H1 (cell line): Measurements from ENCODE around the gene CYP2W1. TPM values are rescaled to one million over a fixed set of nuclear protein-coding genes. Genes with fewer than 3 reads are reported as not detected.

Experiments
- CTCF ChIA-PET: fragments of 300-600 bp; sonication (Branson Sonifier 250); formaldehyde crosslinking; loops from one replicate; lab custom pipeline; 2021; ENCODE audit not compliant: partially characterized antibody; lab: Charles Lee
- POLR2A ChIA-PET: fragments of 300-600 bp; sonication (Branson Sonifier 250); formaldehyde crosslinking; loops from one replicate; lab custom pipeline; 2021; ENCODE audit warnings: inconsistent platforms; ENCODE audit not compliant: partially characterized antibody; lab: Charles Lee
- DNase-seq, 2 experiments: peaks; one replicate each; pipeline versions ENCODE4 v3.0.0 to v3.0.0-alpha.2; 2010 to 2022; ENCODE audit warnings: low spot score in 2 of 2, low read depth in 1 of 2, mixed read lengths in 1 of 2
- FAIRE-seq: peaks from 2 replicates; lab custom pipeline; 2011; peaks lifted over from hg19 to GRCh38; lab: Jason Lieb, UNC
- H2AFZ ChIP-seq: 2 replicates; pipeline ENCODE4 v1.8.1; 2012; ENCODE audit warnings: low read length, inconsistent platforms
- H2AK5ac ChIP-seq: 2 replicates; pipeline ENCODE4 v1.6.1; 2013; ENCODE audit warnings: low read depth, low read length
- H2BK120ac ChIP-seq: replicated peaks from 2 replicates; pipeline ENCODE3; 2013; ENCODE audit warnings: low read depth, low read length, inconsistent platforms
- H2BK12ac ChIP-seq: 2 replicates; pipeline ENCODE4 v1.6.1; 2013; ENCODE audit warnings: low read depth, low read length
- H2BK15ac ChIP-seq: 2 replicates; pipeline ENCODE4 v1.6.1; 2013; ENCODE audit warnings: low read length
- H2BK20ac ChIP-seq: 2 replicates; pipeline ENCODE4 v1.6.1; 2013; ENCODE audit warnings: low read length
- H2BK5ac ChIP-seq: 2 replicates; pipeline ENCODE4 v1.6.1; 2013; ENCODE audit warnings: low read depth, low read length
- H3K14ac ChIP-seq: 2 replicates; pipeline ENCODE4 v1.6.1; 2013; ENCODE audit warnings: inconsistent platforms; ENCODE audit not compliant: insufficient read length
- H3K18ac ChIP-seq: 2 replicates; pipeline ENCODE4 v1.6.1; 2013; ENCODE audit warnings: low read length; ENCODE audit errors: extremely low read depth
- H3K23ac ChIP-seq: 2 replicates; pipeline ENCODE4 v1.6.1; 2013; ENCODE audit warnings: inconsistent platforms; ENCODE audit not compliant: insufficient read length
- H3K23me2 ChIP-seq: 2 replicates; pipeline ENCODE4 v1.6.1; 2013; ENCODE audit warnings: low read depth, low read length
- H3K27ac ChIP-seq: 2 replicates; pipeline ENCODE4 v1.6.1; 2011; ENCODE audit warnings: low read depth, low read length, inconsistent platforms
- H3K27me3 ChIP-seq, 4 experiments: replicated peaks in 1 of 4; 1 replicate in 1 of 4; 2 replicates in 3 of 4; pipeline versions ENCODE4 v1.6.1 to v1.8.1; 2011 to 2013; ENCODE audit warnings: low read length in 3 of 4, mild to moderate bottlenecking in 3 of 4, inconsistent platforms in 2 of 4, mixed read lengths in 2 of 4, moderate library complexity in 1 of 4; ENCODE audit not compliant: control insufficient read depth in 3 of 4, insufficient read depth in 3 of 4; ENCODE audit errors: extremely low read depth in 1 of 4
- H3K36me3 ChIP-seq, 4 experiments: 2 replicates each; pipeline versions ENCODE4 v1.6.1 to v1.8.1; 2011 to 2013; ENCODE audit warnings: mild to moderate bottlenecking in 4 of 4, low read length in 3 of 4, moderate library complexity in 2 of 4, control low read depth in 1 of 4, inconsistent platforms in 1 of 4; ENCODE audit not compliant: insufficient read depth in 4 of 4, control insufficient read depth in 2 of 4
- H3K4ac ChIP-seq: replicated peaks from 2 replicates; pipeline ENCODE3; 2013; ENCODE audit warnings: low read length, low read depth, mixed read lengths, inconsistent platforms; ENCODE audit not compliant: insufficient read length
- H3K4me1 ChIP-seq, 4 experiments: replicated peaks in 1 of 4; 1 replicate in 1 of 4; 2 replicates in 3 of 4; pipeline versions ENCODE4 v1.6.1 to v1.8.1; 2011 to 2013; ENCODE audit warnings: low read length in 3 of 4, inconsistent platforms in 2 of 4, mixed read lengths in 1 of 4; ENCODE audit not compliant: insufficient read depth in 4 of 4, control insufficient read depth in 3 of 4
- H3K4me2 ChIP-seq, 2 experiments: 2 replicates each; pipeline versions ENCODE4 v1.6.1 to v1.8.1; 2011 to 2013; ENCODE audit warnings: low read depth in 2 of 2, low read length in 2 of 2, control low read depth in 1 of 2, inconsistent platforms in 1 of 2, mild to moderate bottlenecking in 1 of 2; ENCODE audit not compliant: insufficient read depth in 1 of 2
- H3K4me3 ChIP-seq, 4 experiments: fragments of 200-600, 300-600 bp in 1 of 4; sonication (generic), shearing (Covaris generic), sonication (Bioruptor Twin) in 1 of 4; 2 replicates each; pipeline versions ENCODE4 v1.5.1 to v1.8.1; 2011 to 2016; ENCODE audit warnings: low read length in 4 of 4, low read depth in 3 of 4, control low read depth in 2 of 4, inconsistent platforms in 2 of 4, mild to moderate bottlenecking in 2 of 4, mixed read lengths in 1 of 4, moderate library complexity in 1 of 4; ENCODE audit not compliant: insufficient read depth in 2 of 4; ENCODE audit errors: extremely low read depth in 1 of 4
- H3K56ac ChIP-seq: replicated peaks from 2 replicates; pipeline ENCODE3; 2013; ENCODE audit warnings: low read depth, mild to moderate bottlenecking, mixed read lengths, low read length, inconsistent platforms; ENCODE audit not compliant: insufficient read length
- H3K79me1 ChIP-seq: 2 replicates; pipeline ENCODE4 v1.6.1; 2013; ENCODE audit warnings: low read depth, low read length, control low read depth
- H3K79me2 ChIP-seq, 2 experiments: 2 replicates each; pipeline versions ENCODE4 v1.6.1 to v1.8.1; 2012 to 2013; ENCODE audit warnings: low read length in 2 of 2, mild to moderate bottlenecking in 2 of 2, inconsistent platforms in 1 of 2; ENCODE audit not compliant: insufficient read depth in 2 of 2, control insufficient read depth in 1 of 2
- H3K9ac ChIP-seq, 4 experiments: replicated peaks in 1 of 4; 1 replicate in 1 of 4; 2 replicates in 3 of 4; pipeline versions ENCODE4 v1.6.1 to v1.8.1; 2011 to 2013; ENCODE audit warnings: low read depth in 3 of 4, low read length in 3 of 4, control low read depth in 2 of 4, mild to moderate bottlenecking in 2 of 4, moderate library complexity in 2 of 4, inconsistent platforms in 1 of 4; ENCODE audit errors: extremely low read depth in 1 of 4
- H3K9me3 ChIP-seq, 2 experiments: 2 replicates each; pipeline versions ENCODE4 v1.6.1 to v1.8.1; 2012 to 2013; ENCODE audit warnings: mild to moderate bottlenecking in 2 of 2, moderate library complexity in 2 of 2, control low read depth in 1 of 2, inconsistent platforms in 1 of 2, low read depth in 1 of 2, low read length in 1 of 2, mixed read lengths in 1 of 2; ENCODE audit not compliant: insufficient read depth in 2 of 2
- H4K20me1 ChIP-seq, 2 experiments: replicated peaks in 1 of 2; 2 replicates each; pipeline versions ENCODE3 to v1.8.1; 2011 to 2013; ENCODE audit warnings: inconsistent platforms in 2 of 2, low read length in 2 of 2, mild to moderate bottlenecking in 1 of 2; ENCODE audit not compliant: insufficient read depth in 2 of 2, control insufficient read depth in 1 of 2
- H4K5ac ChIP-seq: 2 replicates; pipeline ENCODE4 v1.6.1; 2013; ENCODE audit warnings: low read length, low read depth, mixed read lengths, inconsistent platforms; ENCODE audit not compliant: insufficient read length
- H4K8ac ChIP-seq: 2 replicates; pipeline ENCODE4 v1.8.0; 2013; ENCODE audit warnings: mild to moderate bottlenecking, moderate library complexity, low read length, inconsistent platforms; ENCODE audit not compliant: insufficient read depth; ENCODE audit errors: extremely low read depth
- H4K91ac ChIP-seq: replicated peaks from 2 replicates; pipeline ENCODE3; 2013; ENCODE audit warnings: low read length, mixed read lengths, inconsistent platforms; ENCODE audit not compliant: insufficient read length
- EGR1 ChIP-seq: IDR thresholded peaks from 2 replicates; pipeline ENCODE4 v1.6.1; 2011; ENCODE audit warnings: low read depth, low read length, borderline replicate concordance
- RAD21 ChIP-seq, 2 experiments: IDR thresholded peaks in 1 of 2; conservative IDR thresholded peaks in 1 of 2; 2 replicates each; pipeline ENCODE4 v1.6.1; 2011; ENCODE audit warnings: low read depth in 2 of 2, low read length in 2 of 2, improper control_type of control experiment in 1 of 2, inconsistent platforms in 1 of 2, mild to moderate bottlenecking in 1 of 2, moderate library complexity in 1 of 2
- WGBS, 2 experiments: shearing (Covaris generic) in 1 of 2; methylation state at CpG; one replicate each; pipeline versions ENCODE4 v1.1.6 to v1.1.7; 2013 to 2015; ENCODE audit warnings: low lambda C conversion rate in 2 of 2, mixed read lengths in 2 of 2, inconsistent platforms in 1 of 2, low coverage in 1 of 2, missing lambda C conversion rate in 1 of 2; ENCODE audit not compliant: insufficient replicate concordance in 2 of 2, insufficient coverage in 1 of 2, insufficient read length in 1 of 2; ENCODE audit errors: extremely low coverage in 1 of 2, missing lambda C conversion rate in 1 of 2; 5-methylcytosine and 5-hydroxymethylcytosine counted together
- polyA plus RNA-seq, 7 experiments: library from polyadenylated mRNA; depleted of rRNA in 3 of 7; stranded (reverse) in 5 of 7; unstranded in 2 of 7; fragments of >200 nt in 5 of 7; fragments of 200-250 nt in 2 of 7; gene quantifications; 1 replicate in 5 of 7; 2 replicates in 1 of 7; 4 replicates in 1 of 7; pipeline versions ENCODE4 v1.2.1 to v1.2.3, GENCODE V29; 2011 to 2013; ENCODE audit warnings: missing spikeins in 2 of 7, mixed read lengths in 2 of 7
- total RNA-seq: library from RNA; stranded (reverse); fragmentation: NEBNext Ultra II Directional; extraction: Animal tissue kit (Norgen Biotek cat#: 25700); gene quantifications from 2 replicates; pipeline ENCODE4 v1.2.1, GENCODE V29; 2021

CYP2W1 gene
- total and polyA plus RNA-seq, 2 of the 8 experiments (the other 6 are each of a cell fraction or from before 2014, with no cell fraction given) = not detected

- peaks cover 4 to 22% of the 10 kb centered on the region in 2 experiments for H4K20me1 ChIP-seq
- CTCF ChIA-PET = interaction anchor here (0.7 to 1.7 kb wide), 4 partner anchors 9 to 96 kb away, joined by 3 to 5 read pairs (median 4); no protein-coding TSS in a partner anchor
- H2BK5ac ChIP-seq = no peak overlapping the region
- no peak for TF ChIP-seq EGR1
- TF ChIP-seq RAD21 (IDR thresholded peaks at IDR 0.05 in 1 of 2, conservative IDR thresholded peaks at IDR 0.05 in 1 of 2; ENCODE audit: low read depth in 2 of 2, low read length in 2 of 2) = no peak
These were observed 13.6 kb upstream of the CYP2W1 start for GRCh38 chr7:969403-969802.

More at GRCh38 chr7:969403-969802, 13.6 kb upstream of the CYP2W1 start:
- H2AFZ ChIP-seq = no peak overlapping the region
- no peak overlapping the region for H3K4me2 ChIP-seq
- H3K23me2 ChIP-seq = no peaks in the 10 kb centered on the region
- no peak overlapping the region for H4K91ac ChIP-seq
- H3K4me1 ChIP-seq = no peaks in the 10 kb centered on the region; a peak in 3 of 7 replicates
- H3K14ac ChIP-seq = no peak overlapping the region
- H2BK20ac ChIP-seq = no peak overlapping the region
- no peak overlapping the region for H3K18ac ChIP-seq
- H3K79me2 ChIP-seq = peaks cover 4 to 19% of the 10 kb centered on the region in 2 experiments; a peak in 3 of 4 replicates
- H3K27me3 ChIP-seq = no peaks in the 10 kb centered on the region
- no peak overlapping the region for H3K23ac ChIP-seq
- H3K4me3 ChIP-seq = no peak overlapping the region
- no peak overlapping the region for H2AK5ac ChIP-seq
- H2BK15ac ChIP-seq = no peak overlapping the region
- peaks cover 5% of the 10 kb centered on the region for H3K79me1 ChIP-seq
- H3K9ac ChIP-seq = no peak overlapping the region
- H3K56ac ChIP-seq = no peak overlapping the region
- peaks cover 7 to 47% (median 22%) of the 10 kb centered on the region in 4 experiments for H3K36me3 ChIP-seq
- H2BK120ac ChIP-seq = no peak overlapping the region
- no peaks in the 10 kb centered on the region for H3K9me3 ChIP-seq
- no peak overlapping the region for H4K5ac ChIP-seq
- no peak overlapping the region; the same call in 1 of the 2 replicates for H3K27ac ChIP-seq
- H2BK12ac ChIP-seq = no peak overlapping the region
- no peak overlapping the region for H4K8ac ChIP-seq
- 95% methylated on average over 11 of the region's 11 CpGs; no CpG with 5 or more reads in 1 of the 2 experiments for WGBS, 2 experiments
- no peak overlapping the region for H3K4ac ChIP-seq
- POLR2A ChIA-PET = no interaction called here
- DNase-seq (no peak), FAIRE-seq (no peak)
